Osteocyte (in vitro differentiated cells): ENCODE results near the gene CSTB. TPM values are rescaled to one million over a fixed set of nuclear protein-coding genes. Genes with fewer than 3 reads are reported as not detected.

Source experiments
- DNase-seq: peaks from one replicate; pipeline ENCODE4 v3.0.0; 2021; ENCODE audit warnings: mixed read lengths; ENCODE audit not compliant: unreplicated experiment; ENCODE audit errors: extremely low spot score
- H3K27ac Mint-ChIP-seq: one replicate; pipeline ENCODE4 v1.8.0; 2021; ENCODE audit warnings: mild to moderate bottlenecking, mixed read lengths; ENCODE audit not compliant: unreplicated experiment
- H3K27me3 Mint-ChIP-seq: one replicate; pipeline ENCODE4 v1.8.0; 2021; ENCODE audit warnings: mixed read lengths; ENCODE audit not compliant: unreplicated experiment
- H3K36me3 Mint-ChIP-seq: one replicate; pipeline ENCODE4 v1.8.0; 2021; ENCODE audit warnings: mixed read lengths; ENCODE audit not compliant: unreplicated experiment
- H3K4me1 Mint-ChIP-seq: one replicate; pipeline ENCODE4 v1.8.0; 2021; ENCODE audit warnings: mixed read lengths; ENCODE audit not compliant: unreplicated experiment
- H3K4me3 Mint-ChIP-seq: one replicate; pipeline ENCODE4 v1.8.0; 2021; ENCODE audit warnings: mild to moderate bottlenecking, moderate library complexity, mixed read lengths; ENCODE audit not compliant: unreplicated experiment
- H3K9me3 Mint-ChIP-seq: one replicate; pipeline ENCODE4 v1.8.0; 2021; ENCODE audit warnings: mixed read lengths; ENCODE audit not compliant: unreplicated experiment
- total RNA-seq: library from RNA; stranded (reverse); gene quantifications from 2 replicates; pipeline ENCODE4 v1.2.1, GENCODE V29; 2021
- TF ChIP-seq, protein P1 (sequence below): fragments of 200-600 bp; sonication (generic); IDR thresholded peaks from 2 replicates; pipeline ENCODE4 v1.5.0; 2021; ENCODE audit warnings: antibody characterized with exemption, mild to moderate bottlenecking, moderate library complexity

The CSTB gene
- total RNA-seq, 1 donor from 2014 or later, result 59.1 TPM

DNA sequence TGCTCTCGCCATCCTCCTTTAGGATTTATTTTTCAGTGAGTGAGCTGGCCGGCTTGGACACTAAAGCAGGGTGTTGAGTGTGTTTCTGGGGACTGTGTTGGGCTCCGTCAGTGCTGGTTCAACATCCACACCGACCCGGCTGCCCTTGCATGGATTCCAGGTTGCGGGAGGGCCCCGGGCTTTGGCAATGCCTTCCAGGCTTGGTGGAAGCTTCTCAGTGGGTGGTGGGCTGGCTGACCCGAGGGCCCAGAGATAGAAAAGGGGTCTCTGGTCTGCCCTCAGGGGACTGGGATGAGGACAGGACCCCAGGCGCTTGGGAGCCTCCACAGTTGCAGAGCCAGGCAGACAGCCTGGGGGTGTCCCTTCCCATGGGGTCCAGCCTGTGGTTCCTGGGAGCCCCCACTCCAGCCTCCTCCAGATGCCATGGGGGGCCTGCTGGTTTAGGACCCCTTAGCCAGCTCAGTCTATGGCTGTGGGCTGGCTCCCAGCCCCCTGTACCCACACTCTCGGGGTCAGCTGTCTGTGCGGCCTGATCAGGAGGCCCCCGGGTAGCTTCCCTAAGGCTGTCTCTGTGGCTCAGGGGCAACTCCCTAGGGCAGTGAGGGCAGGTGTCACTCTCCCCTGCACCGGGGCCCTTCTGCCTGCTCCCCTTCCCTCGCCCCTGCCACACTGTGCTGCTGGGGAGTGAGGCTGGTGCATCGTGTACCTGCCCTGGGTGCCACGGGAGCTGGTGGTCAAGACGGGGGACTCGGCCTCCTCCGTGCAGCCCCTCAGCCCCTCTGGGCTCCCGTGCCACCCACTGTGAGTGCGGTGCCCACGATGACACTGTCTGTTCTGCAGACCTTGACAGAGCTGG, 40.6 kb downstream of the CSTB start:
- no peak for DNase-seq
- peaks cover 6% of the 10 kb centered on the region for H3K36me3 Mint-ChIP-seq
- H3K4me3 Mint-ChIP-seq, result no peak overlapping the region
- no peak overlapping the region for H3K27ac Mint-ChIP-seq
- TF ChIP-seq, protein P1, sequence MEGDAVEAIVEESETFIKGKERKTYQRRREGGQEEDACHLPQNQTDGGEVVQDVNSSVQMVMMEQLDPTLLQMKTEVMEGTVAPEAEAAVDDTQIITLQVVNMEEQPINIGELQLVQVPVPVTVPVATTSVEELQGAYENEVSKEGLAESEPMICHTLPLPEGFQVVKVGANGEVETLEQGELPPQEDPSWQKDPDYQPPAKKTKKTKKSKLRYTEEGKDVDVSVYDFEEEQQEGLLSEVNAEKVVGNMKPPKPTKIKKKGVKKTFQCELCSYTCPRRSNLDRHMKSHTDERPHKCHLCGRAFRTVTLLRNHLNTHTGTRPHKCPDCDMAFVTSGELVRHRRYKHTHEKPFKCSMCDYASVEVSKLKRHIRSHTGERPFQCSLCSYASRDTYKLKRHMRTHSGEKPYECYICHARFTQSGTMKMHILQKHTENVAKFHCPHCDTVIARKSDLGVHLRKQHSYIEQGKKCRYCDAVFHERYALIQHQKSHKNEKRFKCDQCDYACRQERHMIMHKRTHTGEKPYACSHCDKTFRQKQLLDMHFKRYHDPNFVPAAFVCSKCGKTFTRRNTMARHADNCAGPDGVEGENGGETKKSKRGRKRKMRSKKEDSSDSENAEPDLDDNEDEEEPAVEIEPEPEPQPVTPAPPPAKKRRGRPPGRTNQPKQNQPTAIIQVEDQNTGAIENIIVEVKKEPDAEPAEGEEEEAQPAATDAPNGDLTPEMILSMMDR, result no peak
- H3K9me3 Mint-ChIP-seq, result no peaks in the 10 kb centered on the region
- no peaks in the 10 kb centered on the region for H3K27me3 Mint-ChIP-seq
- H3K4me1 Mint-ChIP-seq, result peaks cover 19% of the 10 kb centered on the region

DNA sequence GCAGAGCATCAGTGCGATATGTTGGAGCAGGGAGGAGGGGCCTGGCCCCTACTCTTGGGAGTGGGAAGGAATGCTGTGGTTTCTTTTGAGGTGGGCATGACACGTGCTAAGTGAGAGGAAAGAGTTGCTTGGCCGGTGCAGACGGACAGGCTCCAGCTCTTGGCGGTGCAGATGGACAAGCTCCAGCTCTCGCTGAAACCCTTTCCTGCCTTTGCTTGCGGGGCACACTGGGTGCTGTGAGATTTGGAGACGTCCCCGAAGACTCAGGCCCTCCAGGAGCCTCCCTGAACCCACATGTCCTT, 41.2 kb downstream of the CSTB start:
- Mint-ChIP-seq H3K36me3 (peaks cover 6% of the 10 kb centered on the region), H3K27ac (no peak overlapping the region), H3K9me3 (no peaks in the 10 kb centered on the region), H3K4me3 (no peak overlapping the region), H3K4me1 (peaks cover 21% of the 10 kb centered on the region), H3K27me3 (no peaks in the 10 kb centered on the region)
- TF ChIP-seq, protein P1, result no peak
- DNase-seq, result no peak

DNA sequence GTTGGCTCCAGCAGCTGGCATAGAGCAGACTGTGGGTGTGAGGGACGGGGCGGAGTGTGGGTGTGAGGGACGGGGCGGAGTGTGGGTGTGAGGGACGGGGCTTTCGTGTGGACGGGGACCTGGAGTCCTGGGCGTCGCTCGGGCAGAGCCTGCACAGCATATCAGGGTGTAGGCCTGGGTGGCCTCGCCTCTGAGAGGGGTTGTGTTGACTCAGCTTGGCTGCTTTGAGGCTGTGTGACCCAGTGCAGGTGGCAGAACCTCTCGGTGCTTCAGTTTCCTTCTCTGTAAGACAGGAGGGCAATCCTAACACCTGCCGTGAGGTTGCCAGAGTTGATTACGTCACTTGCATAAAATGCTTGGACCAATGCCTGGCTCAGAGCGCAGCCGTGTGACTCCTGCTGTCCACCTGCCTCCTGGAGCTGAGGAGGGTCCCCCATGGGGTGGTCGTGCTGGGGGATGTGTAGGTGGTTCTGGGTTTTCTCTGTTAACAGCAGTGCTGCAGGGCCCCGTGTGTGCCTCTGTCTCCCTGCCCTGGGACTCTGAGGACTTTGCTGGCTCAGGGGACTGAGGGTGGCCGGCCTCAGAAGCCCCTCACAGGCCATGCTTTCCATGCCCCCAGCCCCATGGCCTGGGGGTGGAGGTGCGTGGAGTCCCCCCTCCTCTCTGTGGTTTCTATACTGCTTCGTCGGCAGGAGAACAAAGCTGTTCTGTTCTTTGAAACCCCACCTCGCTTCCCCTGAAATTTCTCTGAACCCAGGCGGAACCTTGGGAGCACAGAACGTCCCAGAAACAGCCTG, 41.8 kb downstream of the CSTB start:
- TF ChIP-seq, protein P1, result no peak
- no peaks in the 10 kb centered on the region for H3K9me3 Mint-ChIP-seq
- H3K27me3 Mint-ChIP-seq, result no peaks in the 10 kb centered on the region
- no peak overlapping the region for H3K4me3 Mint-ChIP-seq
- H3K36me3 Mint-ChIP-seq, result peaks cover 6% of the 10 kb centered on the region
- H3K4me1 Mint-ChIP-seq, result peaks cover 25% of the 10 kb centered on the region
- H3K27ac Mint-ChIP-seq, result no peak overlapping the region
- DNase-seq, result no peak

DNA sequence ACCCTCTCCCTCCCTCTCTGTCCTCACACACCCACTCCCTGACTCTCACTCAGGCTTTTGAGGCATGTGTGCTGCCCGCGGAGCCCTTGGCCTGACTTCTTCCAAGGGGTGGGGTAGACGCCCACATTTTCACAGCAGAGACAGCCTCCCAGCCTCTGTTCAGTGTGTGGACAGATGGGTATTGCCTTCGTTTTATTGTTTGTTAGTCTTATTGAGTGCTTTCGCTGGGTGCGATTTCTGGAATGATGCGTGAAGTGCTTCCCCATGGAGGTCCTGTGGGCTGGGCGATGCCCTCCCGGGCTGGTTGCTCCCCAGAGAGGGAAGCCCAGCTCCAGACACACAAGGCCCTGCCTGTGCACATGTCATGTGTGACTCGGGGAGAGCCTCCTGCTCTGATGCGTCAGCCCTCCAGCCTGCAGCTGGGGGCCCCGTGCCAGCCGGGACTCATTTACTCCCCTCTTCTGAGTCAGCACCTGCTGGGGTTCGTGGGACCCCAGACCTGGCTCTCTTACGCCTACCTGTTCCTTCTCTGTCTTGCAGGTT, 42.5 kb downstream of the CSTB start:
- no peak for DNase-seq
- Mint-ChIP-seq H3K9me3 (no peaks in the 10 kb centered on the region), H3K36me3 (peaks cover 6% of the 10 kb centered on the region), H3K4me1 (peaks cover 30% of the 10 kb centered on the region), H3K27ac (no peak overlapping the region), H3K27me3 (no peaks in the 10 kb centered on the region), H3K4me3 (peak overlapping the region; percentile 22)
- TF ChIP-seq, protein P1, result no peak

DNA sequence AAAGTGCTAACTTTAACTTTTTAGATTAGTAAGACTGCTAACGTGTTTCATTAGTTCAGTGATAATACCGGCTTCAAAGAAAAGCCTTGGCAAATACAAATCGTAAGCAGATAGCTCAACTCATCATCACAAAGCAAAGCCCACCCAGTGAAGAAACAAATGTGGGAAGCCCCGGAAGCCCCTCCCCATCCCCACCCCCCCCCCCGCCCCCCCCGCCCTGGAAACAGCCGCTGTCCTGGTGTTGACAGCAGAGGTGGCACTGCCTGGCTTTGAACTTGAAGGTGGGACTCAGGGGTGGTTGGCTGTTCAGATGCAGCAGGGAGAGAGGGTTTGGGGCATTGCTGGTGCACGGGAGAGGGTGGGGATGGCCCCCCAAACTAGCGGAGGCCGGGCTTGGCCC, 43.0 kb downstream of the CSTB start:
- Mint-ChIP-seq H3K4me1 (peaks cover 36% of the 10 kb centered on the region), H3K27ac (no peak overlapping the region), H3K9me3 (no peaks in the 10 kb centered on the region), H3K4me3 (no peak overlapping the region), H3K36me3 (peaks cover 6% of the 10 kb centered on the region), H3K27me3 (no peaks in the 10 kb centered on the region)
- no peak for DNase-seq
- TF ChIP-seq, protein P1, result no peak
